ENCODE data around the gene MAD1L1.

- no peak for TF ChIP-seq KLF9 (CRISPR knock-in tag; IDR thresholded peaks at IDR 0.05; ENCODE audit: low read depth)
- TF ChIP-seq SMARCE1 (IDR thresholded peaks at IDR 0.05; ENCODE audit: borderline replicate concordance) = no peak
- no peak for TF ChIP-seq EZH2 (conservative IDR thresholded peaks at IDR 0.05; ENCODE audit: low read depth, low read length)
- TF ChIP-seq NFRKB (IDR thresholded peaks at IDR 0.05) = no peak
- TF ChIP-seq RAD51 (IDR thresholded peaks at IDR 0.05; ENCODE audit: borderline replicate concordance) = no peak
- TF ChIP-seq FOXK1 (CRISPR knock-in tag; IDR thresholded peaks at IDR 0.05; ENCODE audit: borderline replicate concordance, low read depth) = no peak
- no peak for TF ChIP-seq RBM39 (IDR thresholded peaks at IDR 0.05; ENCODE audit: low read depth, low read length, poor library complexity, severe bottlenecking)
- TF ChIP-seq ZFP90 (CRISPR knock-in tag; IDR thresholded peaks at IDR 0.05; ENCODE audit: borderline replicate concordance) = no peak
- TF ChIP-seq TCF7L2 (IDR thresholded peaks at IDR 0.05; ENCODE audit: low read depth, low read length) = no peak
- TF ChIP-seq ZNF549 (CRISPR knock-in tag; IDR thresholded peaks at IDR 0.05) = no peak
- no peak for TF ChIP-seq CTCF (CRISPR knock-in tag; IDR thresholded peaks at IDR 0.05)
- no peak for TF ChIP-seq ZNF740 (CRISPR knock-in tag; IDR thresholded peaks at IDR 0.05)
- no peak for TF ChIP-seq ZNF12 (CRISPR knock-in tag; IDR thresholded peaks at IDR 0.05)
Observed at GRCh38 chr7:2075811-2076210, 156.9 kb downstream of the MAD1L1 start.

All from HepG2 (cell line).